K562 (cell line): ENCODE results near the gene CTSW. TPM values are rescaled to one million over a fixed set of nuclear protein-coding genes. Genes with fewer than 3 reads are reported as not detected.

Experiments
- DEAF1 ChIP-seq: fragments of 450-650 bp; formaldehyde crosslinking; IDR thresholded peaks from 2 replicates; pipeline ENCODE4 v1.4.0; 2020; ENCODE audit warnings: mild to moderate bottlenecking, moderate library complexity
- ELF4 ChIP-seq: fragments of 450-650 bp; formaldehyde crosslinking; IDR thresholded peaks from 2 replicates; pipeline ENCODE4 v1.4.0; 2022; ENCODE audit warnings: missing genetic modification characterization
- HCFC1 ChIP-seq: IDR thresholded peaks from 2 replicates; pipeline ENCODE4 v1.6.1; 2012; ENCODE audit warnings: low read depth, low read length, improper control_type of control experiment
- L3MBTL2 ChIP-seq: fragments of 450-650 bp; IDR thresholded peaks from 2 replicates; pipeline ENCODE4 v1.6.1; 2016; ENCODE audit warnings: mild to moderate bottlenecking, moderate library complexity
- MAZ ChIP-seq, 2 experiments: fragments of 450-650 bp in 1 of 2; sonication (generic) in 1 of 2; formaldehyde crosslinking; IDR thresholded peaks in 1 of 2; conservative IDR thresholded peaks in 1 of 2; 2 replicates each; pipeline versions ENCODE4 v1.4.0 to v1.5.0; 2020; ENCODE audit warnings: mild to moderate bottlenecking in 1 of 2, missing genetic modification reagents in 1 of 2
- NFIC ChIP-seq: fragments of 450-650 bp; IDR thresholded peaks from 2 replicates; pipeline ENCODE4 v1.6.1; 2017; ENCODE audit warnings: mild to moderate bottlenecking, inconsistent platforms
- NR2C2 ChIP-seq, 2 experiments: fragments of 200-800 bp in 1 of 2; sonication (Bioruptor generic) in 1 of 2; sonication (generic) in 1 of 2; formaldehyde crosslinking in 1 of 2; IDR thresholded peaks; 2 replicates each; pipeline versions ENCODE4 v1.6.1 to v1.8.0; 2016 to 2022; ENCODE audit warnings: mild to moderate bottlenecking in 1 of 2, missing compliant biosample characterization in 1 of 2, missing genetic modification characterization in 1 of 2, missing genetic modification reagents in 1 of 2
- RBFOX2 ChIP-seq: fragments of 200-400 bp; formaldehyde crosslinking; IDR thresholded peaks from 2 replicates; pipeline ENCODE4 v1.6.1; 2017; ENCODE audit warnings: low read depth, mild to moderate bottlenecking, low read length, moderate library complexity
- SMARCA5 ChIP-seq: fragments of 450-650 bp; IDR thresholded peaks from 2 replicates; pipeline ENCODE4 v1.6.1; 2016
- TCF3 ChIP-seq: sonication (generic); formaldehyde crosslinking; IDR thresholded peaks from 2 replicates; pipeline ENCODE4 v1.4.0; 2020; ENCODE audit warnings: mild to moderate bottlenecking, missing genetic modification reagents
- TCF7L2 ChIP-seq: fragments of 150-350 bp; IDR thresholded peaks from 2 replicates; pipeline ENCODE4 v1.6.1; 2016; ENCODE audit warnings: low read depth, mild to moderate bottlenecking, low read length, moderate library complexity
- ZC3H11A ChIP-seq: IDR thresholded peaks from 2 replicates; pipeline ENCODE4 v1.6.1; 2012; ENCODE audit warnings: low read depth, low read length, improper control_type of control experiment
- ZNF174 ChIP-seq: fragments of 250-450 bp; sonication (Bioruptor Pico); IDR thresholded peaks from 2 replicates; pipeline ENCODE4 v1.4.0; 2020; ENCODE audit warnings: mild to moderate bottlenecking
- ZNF644 ChIP-seq: fragments of 200-800 bp; sonication (Bioruptor generic); IDR thresholded peaks from 2 replicates; pipeline ENCODE4 v1.6.1; 2016; ENCODE audit warnings: low read depth, missing genetic modification characterization, missing compliant biosample characterization
- polyA plus RNA-seq, 8 experiments: library from polyadenylated mRNA; depleted of rRNA in 4 of 8; stranded (reverse) in 5 of 8; unstranded in 3 of 8; fragments of >200 nt; fragmentation: Nextera tagmentation in 2 of 8; fragmentation: Illumina TruSeq in 1 of 8; extraction: Ambion mirVana in 2 of 8; extraction: Trizol in 1 of 8; gene quantifications; 2 replicates each; pipeline versions ENCODE4 v1.2.1 to v1.2.3, GENCODE V29; 2011 to 2014; ENCODE audit warnings: inconsistent platforms in 1 of 8, missing spikeins in 1 of 8
- total RNA-seq, 7 experiments: library from RNA; depleted of rRNA in 6 of 7; stranded (reverse); fragments of >200 nt in 6 of 7; fragmentation: Illumina TruSeq in 2 of 7; extraction: Trizol in 2 of 7; gene quantifications; 2 replicates each; pipeline versions ENCODE4 v1.2.1 to v1.2.3, GENCODE V29; 2011 to 2021; ENCODE audit warnings: low replicate concordance in 1 of 7
- TF ChIP-seq, protein P1 (sequence below): fragments of 450-650 bp; formaldehyde crosslinking; IDR thresholded peaks from 2 replicates; pipeline ENCODE4 v1.4.0; 2020; ENCODE audit warnings: mild to moderate bottlenecking, moderate library complexity
- TF ChIP-seq, protein P2 (sequence below), 3 experiments: IDR thresholded peaks in 2 of 3; conservative IDR thresholded peaks in 1 of 3; 2 replicates each; pipeline ENCODE4 v1.5.1; 2011 to 2012; ENCODE audit warnings: low read length in 3 of 3, mild to moderate bottlenecking in 3 of 3, control low read depth in 2 of 3, improper control_type of control experiment in 1 of 3, inconsistent platforms in 1 of 3, low read depth in 1 of 3, mixed read lengths in 1 of 3, moderate library complexity in 1 of 3; ENCODE audit not compliant: insufficient read depth in 2 of 3
- TF ChIP-seq, protein P3 (sequence below), 2 experiments: fragments of 200-800 bp in 1 of 2; sonication (Bioruptor generic) in 1 of 2; sonication (generic) in 1 of 2; formaldehyde crosslinking in 1 of 2; IDR thresholded peaks in 1 of 2; conservative IDR thresholded peaks in 1 of 2; 2 replicates each; pipeline versions ENCODE4 v1.5.0 to v1.6.1; 2016 to 2020; ENCODE audit warnings: missing compliant biosample characterization in 1 of 2, missing genetic modification characterization in 1 of 2, missing genetic modification reagents in 1 of 2
- TF ChIP-seq, protein P4 (sequence below): fragments of 450-650 bp; conservative IDR thresholded peaks from 2 replicates; pipeline ENCODE4 v1.6.1; 2016; ENCODE audit warnings: missing genetic modification characterization, low read depth, mild to moderate bottlenecking, missing compliant biosample characterization, moderate library complexity

CTSW gene
- total and polyA plus RNA-seq, 9 of the 15 experiments (the other 6 are each of a cell fraction or from before 2014, with no cell fraction given), result 0.04 TPM; not detected in 8

GRCh38 chr11:65918211-65919140 is 38.8 kb downstream of the CTSW start, which contains the start of gene C11orf68 (continued):
- TF ChIP-seq DEAF1, result no peak
- TF ChIP-seq RBFOX2, result peak; percentile 84
- TF ChIP-seq ZNF644, result no peak
- 0 out of 2 replicates have a peak, but pooled peaks have one; percentile 29 for TF ChIP-seq SMARCA5
- no peak for TF ChIP-seq ELF4
- no peak for TF ChIP-seq NR2C2 (CRISPR knock-in tag; IDR thresholded peaks at IDR 0.05)
- TF ChIP-seq NR2C2 (tag; IDR thresholded peaks at IDR 0.05), result 0 out of 2 replicates have a peak, but pooled peaks have one; percentile 61
- TF ChIP-seq ZC3H11A, result no peak
- no peak for TF ChIP-seq ZNF174 (CRISPR knock-in tag)
- peak; percentile 45; the same call in 1 of the 2 replicates for TF ChIP-seq L3MBTL2
- TF ChIP-seq TCF3 (CRISPR knock-in tag), result peak; percentile 18; the same call in 1 of the 2 replicates
- no peak for TF ChIP-seq TCF7L2
- peak; percentile 12 for TF ChIP-seq HCFC1
- TF ChIP-seq, protein P1, sequence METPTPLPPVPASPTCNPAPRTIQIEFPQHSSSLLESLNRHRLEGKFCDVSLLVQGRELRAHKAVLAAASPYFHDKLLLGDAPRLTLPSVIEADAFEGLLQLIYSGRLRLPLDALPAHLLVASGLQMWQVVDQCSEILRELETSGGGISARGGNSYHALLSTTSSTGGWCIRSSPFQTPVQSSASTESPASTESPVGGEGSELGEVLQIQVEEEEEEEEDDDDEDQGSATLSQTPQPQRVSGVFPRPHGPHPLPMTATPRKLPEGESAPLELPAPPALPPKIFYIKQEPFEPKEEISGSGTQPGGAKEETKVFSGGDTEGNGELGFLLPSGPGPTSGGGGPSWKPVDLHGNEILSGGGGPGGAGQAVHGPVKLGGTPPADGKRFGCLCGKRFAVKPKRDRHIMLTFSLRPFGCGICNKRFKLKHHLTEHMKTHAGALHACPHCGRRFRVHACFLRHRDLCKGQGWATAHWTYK (CRISPR knock-in tag), result no peak
- no peak for TF ChIP-seq NFIC
- TF ChIP-seq, protein P2, sequence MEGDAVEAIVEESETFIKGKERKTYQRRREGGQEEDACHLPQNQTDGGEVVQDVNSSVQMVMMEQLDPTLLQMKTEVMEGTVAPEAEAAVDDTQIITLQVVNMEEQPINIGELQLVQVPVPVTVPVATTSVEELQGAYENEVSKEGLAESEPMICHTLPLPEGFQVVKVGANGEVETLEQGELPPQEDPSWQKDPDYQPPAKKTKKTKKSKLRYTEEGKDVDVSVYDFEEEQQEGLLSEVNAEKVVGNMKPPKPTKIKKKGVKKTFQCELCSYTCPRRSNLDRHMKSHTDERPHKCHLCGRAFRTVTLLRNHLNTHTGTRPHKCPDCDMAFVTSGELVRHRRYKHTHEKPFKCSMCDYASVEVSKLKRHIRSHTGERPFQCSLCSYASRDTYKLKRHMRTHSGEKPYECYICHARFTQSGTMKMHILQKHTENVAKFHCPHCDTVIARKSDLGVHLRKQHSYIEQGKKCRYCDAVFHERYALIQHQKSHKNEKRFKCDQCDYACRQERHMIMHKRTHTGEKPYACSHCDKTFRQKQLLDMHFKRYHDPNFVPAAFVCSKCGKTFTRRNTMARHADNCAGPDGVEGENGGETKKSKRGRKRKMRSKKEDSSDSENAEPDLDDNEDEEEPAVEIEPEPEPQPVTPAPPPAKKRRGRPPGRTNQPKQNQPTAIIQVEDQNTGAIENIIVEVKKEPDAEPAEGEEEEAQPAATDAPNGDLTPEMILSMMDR (IDR thresholded peaks at IDR 0.05 in 2 of 3, conservative IDR thresholded peaks at IDR 0.05 in 1 of 3; ENCODE audit: insufficient read depth in 2 of 3, low read depth in 1 of 3, low read length in 3 of 3), result 0 out of 6 replicates have a peak, but pooled peaks of 1 of the 3 experiments have one; percentile 2
- TF ChIP-seq, protein P3, sequence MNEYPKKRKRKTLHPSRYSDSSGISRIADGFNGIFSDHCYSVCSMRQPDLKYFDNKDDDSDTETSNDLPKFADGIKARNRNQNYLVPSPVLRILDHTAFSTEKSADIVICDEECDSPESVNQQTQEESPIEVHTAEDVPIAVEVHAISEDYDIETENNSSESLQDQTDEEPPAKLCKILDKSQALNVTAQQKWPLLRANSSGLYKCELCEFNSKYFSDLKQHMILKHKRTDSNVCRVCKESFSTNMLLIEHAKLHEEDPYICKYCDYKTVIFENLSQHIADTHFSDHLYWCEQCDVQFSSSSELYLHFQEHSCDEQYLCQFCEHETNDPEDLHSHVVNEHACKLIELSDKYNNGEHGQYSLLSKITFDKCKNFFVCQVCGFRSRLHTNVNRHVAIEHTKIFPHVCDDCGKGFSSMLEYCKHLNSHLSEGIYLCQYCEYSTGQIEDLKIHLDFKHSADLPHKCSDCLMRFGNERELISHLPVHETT (CRISPR knock-in tag; conservative IDR thresholded peaks at IDR 0.05 in 1 of 2, IDR thresholded peaks at IDR 0.05 in 1 of 2), result peak in 1 of 2 experiments; percentile 98; a peak in 2 of 4 replicates
- TF ChIP-seq, protein P4, sequence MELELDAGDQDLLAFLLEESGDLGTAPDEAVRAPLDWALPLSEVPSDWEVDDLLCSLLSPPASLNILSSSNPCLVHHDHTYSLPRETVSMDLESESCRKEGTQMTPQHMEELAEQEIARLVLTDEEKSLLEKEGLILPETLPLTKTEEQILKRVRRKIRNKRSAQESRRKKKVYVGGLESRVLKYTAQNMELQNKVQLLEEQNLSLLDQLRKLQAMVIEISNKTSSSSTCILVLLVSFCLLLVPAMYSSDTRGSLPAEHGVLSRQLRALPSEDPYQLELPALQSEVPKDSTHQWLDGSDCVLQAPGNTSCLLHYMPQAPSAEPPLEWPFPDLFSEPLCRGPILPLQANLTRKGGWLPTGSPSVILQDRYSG (tag), result 0 out of 2 replicates have a peak, but pooled peaks have one; percentile 25
- 0 out of 4 replicates have a peak, but pooled peaks of 1 of the 2 experiments have one; percentile 37 for TF ChIP-seq MAZ (CRISPR knock-in tag; conservative IDR thresholded peaks at IDR 0.05 in 1 of 2, IDR thresholded peaks at IDR 0.05 in 1 of 2)
